GM21360 (cell line): Measurements from ENCODE around the gene ZBTB25.
A peak's percentile ranks its signal among the peaks of the same experiment; 100 is the strongest.

Experiments
- ATAC-seq: cut with Tn5 transposase; IDR thresholded peaks from one replicate; pipeline ENCODE4 v1.9.1; 2021; ENCODE audit warnings: mild to moderate bottlenecking, moderate library complexity; ENCODE audit not compliant: unreplicated experiment

Gene ZBTB25

GRCh38 chr14:64444984-64445845 is 58.4 kb downstream of the ZBTB25 start:
- ATAC-seq: peak; percentile 97

GRCh38 chr14:64444140-64444539 is 59.5 kb downstream of the ZBTB25 start:
- no peak for ATAC-seq

- ATAC-seq: no peak
Observed at GRCh38 chr14:64442300-64442988, 61.2 kb downstream of the ZBTB25 start.

DNA sequence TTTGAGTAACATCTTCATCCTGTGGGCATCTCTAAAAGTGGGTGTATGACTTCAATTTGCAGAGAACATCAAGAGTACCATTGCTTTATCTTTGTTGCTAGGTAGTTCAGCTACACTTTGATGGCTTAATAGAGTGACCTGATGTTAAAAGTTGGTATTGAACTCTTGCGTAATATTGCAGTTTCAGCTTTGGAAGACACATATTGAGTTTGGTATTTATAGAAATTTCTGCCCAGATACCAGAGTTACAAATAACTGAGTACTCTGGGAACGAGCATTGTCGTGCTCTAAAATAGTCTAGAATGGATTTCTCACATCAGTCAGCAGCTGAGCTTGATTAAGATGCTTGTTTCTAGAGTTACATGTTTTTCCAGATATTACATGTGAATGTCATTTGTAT is 63.1 kb downstream of the ZBTB25 start:
- ATAC-seq: no peak

- ATAC-seq: no peak
Observed at GRCh38 chr14:64439141-64439540, 64.5 kb downstream of the ZBTB25 start.

DNA sequence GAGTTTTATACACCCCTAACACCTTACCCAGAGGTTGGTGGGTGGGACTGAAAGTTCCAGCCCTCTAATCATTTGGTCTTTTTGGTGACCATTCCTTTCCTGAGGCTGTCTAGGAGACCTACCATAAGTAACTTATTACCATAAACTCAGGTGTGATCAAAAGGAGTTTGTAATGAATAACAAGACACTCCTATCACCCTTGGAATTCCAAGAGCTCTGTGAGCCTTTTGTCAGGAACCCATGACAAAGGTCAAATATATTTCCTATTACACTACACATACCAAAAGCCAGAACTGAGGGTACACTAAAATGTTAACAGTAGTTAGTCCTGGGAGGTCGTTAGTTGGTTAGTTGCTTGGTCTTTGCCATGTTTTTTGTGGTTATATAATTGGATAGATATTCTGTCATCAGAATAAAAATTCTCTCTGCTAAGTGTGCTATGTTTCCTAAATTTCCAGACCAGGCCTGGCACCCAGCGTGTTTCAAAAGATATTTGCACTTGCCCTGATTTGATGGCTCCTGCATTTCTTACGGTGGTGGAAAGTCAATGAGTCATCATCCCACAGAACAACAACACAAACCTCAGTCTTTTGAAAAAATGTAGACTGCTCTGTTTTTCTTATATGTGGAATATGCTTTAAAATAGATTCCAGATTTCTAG is 65.3 kb downstream of the ZBTB25 start:
- no peak for ATAC-seq

- no peak for ATAC-seq
Observed at GRCh38 chr14:64434528-64434927, 69.1 kb downstream of the ZBTB25 start.

DNA sequence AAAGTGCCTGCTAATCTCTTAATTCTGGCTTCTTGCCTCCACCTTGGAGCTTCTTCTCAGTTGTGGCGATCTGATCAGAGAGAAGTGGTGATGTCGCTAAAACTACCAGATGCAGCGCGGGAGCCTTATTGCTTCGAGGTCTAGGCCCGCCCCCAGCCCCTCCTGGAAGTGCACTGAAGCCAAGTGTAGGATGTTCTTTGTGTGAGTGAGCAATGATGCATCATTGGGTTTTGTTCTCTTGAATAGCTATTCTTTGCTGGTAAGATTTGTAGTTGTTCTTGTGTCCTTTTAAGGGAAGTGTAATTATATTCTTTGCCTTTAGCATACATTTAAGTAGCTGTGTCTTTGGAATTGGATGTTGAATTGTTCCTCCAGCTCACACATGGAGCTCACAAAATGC is 79.7 kb downstream of the ZBTB25 start:
- no peak for ATAC-seq

DNA sequence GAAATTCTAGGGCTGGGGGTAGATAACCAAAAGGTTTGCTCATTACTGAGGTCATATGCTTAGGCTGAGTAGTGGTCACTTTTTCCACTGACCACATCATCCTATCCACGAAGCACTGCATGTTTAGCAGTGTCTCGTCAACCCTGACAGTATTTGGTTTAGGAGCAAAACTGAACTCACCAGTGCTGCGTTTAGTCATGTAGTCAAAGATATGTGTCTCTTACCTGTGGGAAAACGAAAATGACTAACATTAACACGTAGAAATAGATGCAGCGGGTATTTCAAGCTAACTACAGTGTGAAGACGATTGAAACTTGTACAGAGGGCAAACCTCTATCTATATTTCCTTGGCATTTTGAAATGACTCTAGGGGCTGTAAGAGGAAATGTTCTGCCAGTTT is 80.9 kb downstream of the ZBTB25 start:
- ATAC-seq: no peak

DNA sequence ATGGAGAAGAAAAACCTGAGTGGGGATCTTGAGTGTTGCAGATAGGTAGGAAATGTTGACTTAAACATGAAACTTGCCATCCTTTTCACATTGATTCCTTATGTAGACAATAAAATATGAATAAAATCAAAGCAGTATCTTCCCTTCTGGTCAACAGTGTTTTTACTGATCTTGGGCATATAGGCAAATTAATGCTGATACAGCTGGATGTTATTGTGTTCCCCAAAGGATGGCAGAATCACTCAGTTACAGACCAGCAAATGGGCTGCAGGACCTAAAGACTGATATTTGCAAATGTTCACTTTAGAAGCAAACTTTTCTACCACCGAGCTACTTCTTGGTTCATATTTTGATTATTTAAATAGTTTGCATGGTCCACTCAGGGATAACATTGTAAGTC is 81.6 kb downstream of the ZBTB25 start:
- ATAC-seq: no peak

DNA sequence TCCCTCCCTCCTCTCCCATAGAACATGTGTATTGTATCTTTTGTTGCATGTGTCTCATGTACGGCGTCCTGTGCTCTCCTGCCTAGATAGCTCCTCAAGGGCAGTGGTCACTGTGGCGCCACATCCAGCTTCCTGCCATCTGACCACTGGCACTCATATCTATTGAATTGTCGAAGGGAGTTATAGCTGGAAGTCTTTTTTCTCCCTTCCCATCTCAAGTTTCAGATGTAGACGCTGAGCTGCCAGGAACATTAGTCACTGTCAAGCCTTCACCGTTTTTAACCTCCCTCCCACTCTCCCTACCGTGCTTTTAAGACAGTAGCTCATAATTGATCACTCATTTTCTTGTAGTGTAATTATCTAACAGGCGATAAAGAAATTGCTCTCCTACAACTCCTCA is 82.5 kb downstream of the ZBTB25 start:
- ATAC-seq: no peak

DNA sequence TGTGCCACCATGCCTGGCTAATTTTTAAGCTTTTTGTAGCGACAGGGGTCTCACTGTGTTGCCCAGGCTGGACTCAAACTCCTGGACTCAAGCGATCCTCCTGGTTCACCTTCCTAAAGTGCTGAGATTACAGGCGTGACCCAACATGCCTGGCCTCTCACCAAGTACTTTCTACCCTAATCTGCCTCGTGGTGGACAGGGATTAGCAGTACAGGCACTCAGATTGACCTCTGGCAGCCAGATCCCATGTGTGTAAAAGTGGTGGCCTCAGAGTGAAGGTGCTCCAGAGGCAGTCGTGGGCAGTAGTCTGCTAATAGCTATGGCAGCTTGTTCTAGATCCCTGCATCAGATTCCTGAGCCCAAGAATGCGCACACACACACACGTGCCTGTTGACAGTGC is 84.6 kb downstream of the ZBTB25 start:
- ATAC-seq: no peak

DNA sequence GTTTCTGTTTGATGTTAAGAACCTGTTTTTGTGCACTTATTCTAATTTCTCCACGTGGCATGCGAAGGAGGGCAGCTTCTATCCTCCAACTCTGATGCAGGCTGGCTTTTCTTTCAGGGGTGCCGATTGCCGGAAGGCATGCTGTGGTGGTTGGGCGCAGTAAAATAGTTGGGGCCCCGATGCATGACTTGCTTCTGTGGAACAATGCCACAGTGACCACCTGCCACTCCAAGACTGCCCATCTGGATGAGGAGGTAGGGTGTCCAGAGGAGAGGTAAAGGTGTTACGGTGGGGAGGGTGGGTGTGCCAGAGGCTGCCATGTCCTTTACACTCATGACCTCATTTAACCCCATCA is 85.9 kb downstream of the ZBTB25 start:
- no peak for ATAC-seq

- ATAC-seq: no peak
Observed at GRCh38 chr14:64417055-64417770, 86.4 kb downstream of the ZBTB25 start.

GRCh38 chr14:64416348-64416932 is 87.2 kb downstream of the ZBTB25 start:
- no peak for ATAC-seq

DNA sequence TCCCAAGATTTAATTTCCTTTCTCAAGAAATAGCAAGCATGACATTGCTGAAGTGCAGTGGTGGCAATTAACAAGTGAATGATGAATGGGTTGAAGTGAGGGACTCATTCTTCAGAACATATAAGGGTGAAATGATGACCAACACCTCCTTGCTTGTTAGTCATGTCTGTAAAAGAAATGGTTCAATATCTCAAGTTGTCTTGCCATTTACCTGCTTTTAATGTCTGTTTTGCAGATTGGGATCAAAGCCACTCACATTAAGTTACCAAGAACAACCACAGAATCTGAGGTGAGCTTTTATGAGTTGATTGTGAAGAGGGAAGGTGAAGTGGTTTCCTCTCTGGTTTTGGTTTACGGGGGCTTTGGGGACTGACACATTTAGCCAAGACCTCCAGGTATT is 91.4 kb downstream of the ZBTB25 start:
- no peak for ATAC-seq

DNA sequence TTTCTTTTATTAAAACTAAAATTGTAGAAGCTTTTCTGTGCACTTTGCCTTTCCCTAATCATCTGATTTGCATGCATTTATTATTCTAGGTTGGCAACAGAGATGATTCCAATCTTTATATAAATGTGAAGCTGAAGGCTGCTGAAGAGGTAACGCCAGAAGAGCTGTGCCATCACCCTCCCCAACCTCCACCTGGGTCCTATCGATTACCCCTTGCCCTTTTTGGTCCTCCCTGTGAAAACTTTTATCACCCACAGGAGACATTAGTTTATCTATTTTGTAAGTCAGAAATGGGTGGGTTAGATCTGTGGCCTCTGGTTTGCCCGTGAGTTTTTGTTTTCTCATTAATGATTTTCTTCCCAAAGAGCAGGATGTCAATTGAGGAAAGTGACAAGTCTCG is 92.6 kb downstream of the ZBTB25 start:
- no peak for ATAC-seq

- ATAC-seq: no peak
Observed at GRCh38 chr14:64410084-64410774, 93.4 kb downstream of the ZBTB25 start.

DNA sequence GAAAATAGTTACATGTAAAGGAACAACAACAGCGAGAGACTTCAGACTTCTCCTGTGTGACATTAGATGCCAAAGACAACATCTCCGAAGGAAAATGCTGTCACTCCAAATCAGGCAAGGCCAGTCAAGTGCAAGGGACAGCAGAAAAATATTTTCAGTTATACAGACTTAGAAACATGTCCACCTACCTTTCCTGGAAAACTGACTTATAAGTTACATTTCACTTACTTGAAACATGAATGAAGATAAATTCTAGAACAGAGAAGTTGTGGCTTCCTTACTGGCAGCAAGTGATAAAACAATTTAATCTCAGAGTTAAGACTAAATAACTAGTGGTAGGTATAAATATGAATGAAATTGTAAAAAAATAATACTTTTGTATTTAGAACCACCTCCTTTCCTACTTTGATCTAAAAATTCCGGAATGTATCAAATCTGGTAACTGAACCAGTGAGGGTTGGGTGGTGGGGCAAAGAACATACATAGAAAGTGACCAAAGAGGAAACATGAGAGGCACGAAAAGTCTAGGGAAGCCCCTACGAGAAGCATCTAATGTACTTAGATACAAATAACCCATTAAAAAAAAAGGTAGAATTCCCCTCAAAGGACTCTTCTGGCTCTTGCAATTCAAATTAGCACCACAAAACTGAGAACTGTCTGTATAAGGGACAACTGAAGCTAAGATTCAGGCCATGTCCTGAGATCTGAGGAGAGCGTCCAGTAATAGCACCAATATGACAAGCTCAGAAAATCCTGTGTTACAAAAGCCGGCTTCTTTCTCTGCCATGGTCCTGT is 94.3 kb downstream of the ZBTB25 start:
- ATAC-seq: peak; percentile 54

GRCh38 chr14:64407329-64407728 is 96.3 kb downstream of the ZBTB25 start:
- ATAC-seq: no peak
